ENCODE results near the gene NFATC2.

GRCh38 chr20:51354191-51354768 is 188.2 kb downstream of the NFATC2 start:
- TF ChIP-seq CTCF (IDR thresholded peaks at IDR 0.05) (no peak), POLR2A (IDR thresholded peaks at IDR 0.05) (no peak), EP300 (IDR thresholded peaks at IDR 0.05) (no peak)
